ENCODE data around the gene UCKL1. TPM values are rescaled to one million over a fixed set of nuclear protein-coding genes. Genes with fewer than 3 reads are reported as not detected.

Gene UCKL1
- total RNA-seq, 3 donors from 2014 or later = 24.2 to 44.9 (median 36.3) TPM

DNA sequence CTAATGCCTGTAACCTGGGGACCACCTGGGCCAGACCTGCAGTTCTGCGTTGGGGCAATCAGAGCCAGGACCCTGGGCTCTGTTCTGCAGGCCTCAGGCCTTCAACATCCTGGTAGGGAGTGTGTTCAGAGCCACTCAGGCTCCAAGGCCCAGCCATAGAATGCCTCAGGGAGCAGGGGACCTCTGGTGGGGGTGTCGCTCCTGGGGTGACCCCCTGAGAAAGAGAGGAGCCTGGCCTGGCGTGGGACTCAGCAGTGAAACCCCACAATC is 12.5 kb downstream of the UCKL1 start:
- intact Hi-C loops (cut with DNase I; ENCODE audit: low total_unique reads) = no loop called here
- DNase-seq (ENCODE audit: low spot score in 2 of 2) = no peak
- peaks cover 10% of the 10 kb centered on the region for H3K36me3 ChIP-seq

DNA sequence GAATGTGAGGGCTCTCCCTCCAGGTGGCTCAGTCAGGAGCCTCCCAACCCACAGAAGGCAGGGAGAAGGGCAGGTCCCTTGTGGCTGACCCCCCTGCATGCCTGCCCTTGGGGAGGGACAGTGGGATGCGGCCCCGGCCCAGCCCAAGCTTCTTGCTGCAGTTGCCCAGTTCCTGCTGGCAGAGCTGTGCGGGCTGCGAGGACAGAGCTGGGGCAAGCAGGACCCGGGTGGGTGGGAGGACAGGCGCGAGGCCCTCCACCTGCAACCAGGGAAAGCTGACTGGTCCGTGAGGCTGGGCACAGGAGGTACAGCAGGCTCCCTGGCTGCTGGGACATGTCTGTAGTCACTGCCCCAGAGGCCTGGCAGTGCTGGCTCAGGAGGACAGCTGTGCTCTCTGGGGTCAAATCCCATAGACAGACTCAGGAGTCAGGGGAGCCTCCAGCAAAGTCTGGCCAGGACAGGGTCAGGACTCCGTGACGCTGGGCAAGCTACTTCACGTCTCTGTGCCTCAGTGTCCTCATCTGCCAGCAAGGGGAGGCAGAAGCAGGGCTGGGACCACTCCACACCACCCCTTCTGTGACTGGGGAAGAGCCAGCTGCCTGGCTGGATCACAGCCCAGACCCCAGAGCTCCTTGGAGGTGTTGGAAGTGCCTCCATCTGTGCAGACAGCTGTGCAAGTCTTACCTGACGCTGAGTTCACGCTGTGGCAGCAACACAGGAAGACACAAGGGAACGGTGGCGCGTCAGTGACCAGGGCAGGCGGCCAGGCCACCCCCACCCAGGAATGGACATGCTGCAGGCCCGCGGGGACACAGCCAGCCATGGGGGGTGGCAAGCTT is 13.0 kb downstream of the UCKL1 start:
- Histone ChIP-seq H3K4me1 (peaks cover 7 to 8% of the 10 kb centered on the region in 2 donors), H3K9me3 (no peaks in the 10 kb centered on the region), H3K4me3 (peak overlapping the region in 1 of 3 donors; percentile 44), H3K36me3 (peaks cover 10% of the 10 kb centered on the region), H3K27me3 (no peaks in the 10 kb centered on the region), H3K27ac (peak overlapping the region; percentile 81 to 88)
- DNase-seq (ENCODE audit: low spot score in 2 of 2) = no peak
- intact Hi-C loops (cut with DNase I; ENCODE audit: low total_unique reads) = no loop called here
- no peak for TF ChIP-seq POLR2A (IDR thresholded peaks at IDR 0.05)
- no peak for TF ChIP-seq POLR2AphosphoS5 (IDR thresholded peaks at IDR 0.05)
- TF ChIP-seq, protein P1, sequence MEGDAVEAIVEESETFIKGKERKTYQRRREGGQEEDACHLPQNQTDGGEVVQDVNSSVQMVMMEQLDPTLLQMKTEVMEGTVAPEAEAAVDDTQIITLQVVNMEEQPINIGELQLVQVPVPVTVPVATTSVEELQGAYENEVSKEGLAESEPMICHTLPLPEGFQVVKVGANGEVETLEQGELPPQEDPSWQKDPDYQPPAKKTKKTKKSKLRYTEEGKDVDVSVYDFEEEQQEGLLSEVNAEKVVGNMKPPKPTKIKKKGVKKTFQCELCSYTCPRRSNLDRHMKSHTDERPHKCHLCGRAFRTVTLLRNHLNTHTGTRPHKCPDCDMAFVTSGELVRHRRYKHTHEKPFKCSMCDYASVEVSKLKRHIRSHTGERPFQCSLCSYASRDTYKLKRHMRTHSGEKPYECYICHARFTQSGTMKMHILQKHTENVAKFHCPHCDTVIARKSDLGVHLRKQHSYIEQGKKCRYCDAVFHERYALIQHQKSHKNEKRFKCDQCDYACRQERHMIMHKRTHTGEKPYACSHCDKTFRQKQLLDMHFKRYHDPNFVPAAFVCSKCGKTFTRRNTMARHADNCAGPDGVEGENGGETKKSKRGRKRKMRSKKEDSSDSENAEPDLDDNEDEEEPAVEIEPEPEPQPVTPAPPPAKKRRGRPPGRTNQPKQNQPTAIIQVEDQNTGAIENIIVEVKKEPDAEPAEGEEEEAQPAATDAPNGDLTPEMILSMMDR (IDR thresholded peaks at IDR 0.05) = no peak

More for the DNA sequence above, 12.5 kb downstream of the UCKL1 start:
- Histone ChIP-seq H3K27ac (peak overlapping the region in 1 of 2 donors; percentile 88), H3K27me3 (no peaks in the 10 kb centered on the region), H3K4me3 (no peak overlapping the region), H3K9me3 (no peaks in the 10 kb centered on the region), H3K4me1 (peaks cover 7 to 10% of the 10 kb centered on the region in 2 donors)
- TF ChIP-seq, protein P1 (IDR thresholded peaks at IDR 0.05) = no peak
- TF ChIP-seq POLR2A (IDR thresholded peaks at IDR 0.05) = no peak
- no peak for TF ChIP-seq POLR2AphosphoS5 (IDR thresholded peaks at IDR 0.05)

DNA sequence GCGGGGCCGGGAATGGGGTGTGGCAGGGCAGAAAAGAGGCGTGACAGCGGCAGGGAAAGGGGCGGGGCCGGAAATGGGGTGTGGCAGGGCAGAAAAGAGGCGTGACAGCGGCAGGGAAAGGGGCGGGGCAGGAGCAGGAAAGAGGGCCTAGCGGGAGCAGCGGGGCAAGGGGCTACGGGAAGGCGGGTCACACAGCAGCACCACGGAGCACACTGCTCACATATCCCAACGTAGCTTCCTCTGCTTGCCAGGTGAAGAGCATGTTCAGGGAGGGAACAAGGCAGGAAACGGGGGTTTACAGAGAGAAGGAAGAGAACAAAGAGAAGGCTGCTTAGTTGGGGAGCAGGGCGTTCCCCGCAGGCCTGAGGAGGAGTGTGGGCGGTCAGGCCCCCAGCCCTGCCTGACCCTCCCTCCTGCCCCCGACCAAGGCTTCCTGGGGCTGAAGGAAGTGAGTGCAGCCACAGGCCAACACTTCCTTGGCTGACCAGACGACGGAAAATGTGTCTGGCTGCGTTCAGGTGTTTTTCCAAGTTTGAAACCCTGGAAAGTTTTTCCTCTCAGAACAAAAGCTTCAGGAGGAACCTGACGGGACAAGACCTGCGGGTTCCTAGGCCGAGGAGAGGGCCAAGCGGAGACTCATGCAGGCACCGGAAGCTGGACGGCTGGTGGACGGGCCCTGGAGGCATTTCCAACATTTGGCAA is 13.8 kb downstream of the UCKL1 start:
- H3K4me3 ChIP-seq = peak overlapping the region in 2 of 3 donors; percentile 9 to 44
- peak overlapping the region; percentile 81 to 88 for H3K27ac ChIP-seq
- H3K4me1 ChIP-seq = peaks cover 4 to 7% of the 10 kb centered on the region in 2 donors
- H3K9me3 ChIP-seq = no peaks in the 10 kb centered on the region
- TF ChIP-seq, protein P1 (IDR thresholded peaks at IDR 0.05) = no peak
- no peak for TF ChIP-seq POLR2AphosphoS5 (IDR thresholded peaks at IDR 0.05)
- no peak for TF ChIP-seq POLR2A (IDR thresholded peaks at IDR 0.05)
- peaks cover 10% of the 10 kb centered on the region for H3K36me3 ChIP-seq
- DNase-seq (ENCODE audit: low spot score in 2 of 2) = no peak
- intact Hi-C loops (cut with DNase I; ENCODE audit: low total_unique reads) = no loop called here
- no peaks in the 10 kb centered on the region for H3K27me3 ChIP-seq

DNA sequence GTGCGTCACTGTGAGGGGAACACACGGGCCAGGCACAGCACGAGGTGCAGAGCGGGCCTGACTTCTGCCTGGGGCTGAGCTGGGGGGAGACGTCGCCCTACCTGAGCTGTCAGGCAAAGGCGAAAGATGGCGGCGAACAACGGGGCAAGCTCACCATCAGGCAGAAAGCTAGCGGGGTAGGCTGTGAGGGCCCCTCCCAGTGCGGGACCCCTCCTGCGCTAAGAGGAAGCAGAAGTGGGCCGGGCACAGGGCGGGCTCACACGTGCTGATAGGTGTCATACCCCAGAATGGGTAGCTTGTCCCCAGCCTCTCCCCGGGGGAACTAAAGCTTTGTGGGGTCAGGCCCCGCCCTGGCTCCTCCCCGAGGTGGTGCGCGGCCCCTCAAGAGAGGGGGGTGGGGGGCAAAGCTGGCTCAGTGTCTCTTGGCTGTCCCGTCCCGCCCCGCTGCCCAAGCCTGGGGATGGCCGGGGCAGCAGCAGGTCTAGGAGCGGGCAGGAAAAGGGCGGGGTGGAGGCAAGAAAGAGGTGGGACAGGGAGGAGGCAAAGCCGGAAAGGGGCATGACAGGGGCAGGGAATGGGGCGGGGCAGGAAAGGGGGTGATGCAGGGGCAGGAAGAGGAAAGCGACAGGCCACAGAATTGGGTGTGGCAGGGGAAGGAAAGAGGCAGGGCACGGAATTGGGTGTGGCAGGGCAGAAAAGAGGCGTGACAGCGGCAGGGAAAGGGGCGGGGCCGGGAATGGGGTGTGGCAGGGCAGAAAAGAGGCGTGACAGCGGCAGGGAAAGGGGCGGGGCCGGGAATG is 14.7 kb downstream of the UCKL1 start:
- Histone ChIP-seq H3K4me3 (no peak overlapping the region), H3K4me1 (peaks cover 4 to 7% of the 10 kb centered on the region in 2 donors), H3K27ac (peak overlapping the region; percentile 52 to 71), H3K27me3 (no peaks in the 10 kb centered on the region), H3K36me3 (peaks cover 10% of the 10 kb centered on the region), H3K9me3 (no peaks in the 10 kb centered on the region)
- DNase-seq (ENCODE audit: low spot score in 2 of 2) = no peak
- intact Hi-C loops (cut with DNase I; ENCODE audit: low total_unique reads) = no loop called here
- TF ChIP-seq POLR2A (IDR thresholded peaks at IDR 0.05) = no peak

DNA sequence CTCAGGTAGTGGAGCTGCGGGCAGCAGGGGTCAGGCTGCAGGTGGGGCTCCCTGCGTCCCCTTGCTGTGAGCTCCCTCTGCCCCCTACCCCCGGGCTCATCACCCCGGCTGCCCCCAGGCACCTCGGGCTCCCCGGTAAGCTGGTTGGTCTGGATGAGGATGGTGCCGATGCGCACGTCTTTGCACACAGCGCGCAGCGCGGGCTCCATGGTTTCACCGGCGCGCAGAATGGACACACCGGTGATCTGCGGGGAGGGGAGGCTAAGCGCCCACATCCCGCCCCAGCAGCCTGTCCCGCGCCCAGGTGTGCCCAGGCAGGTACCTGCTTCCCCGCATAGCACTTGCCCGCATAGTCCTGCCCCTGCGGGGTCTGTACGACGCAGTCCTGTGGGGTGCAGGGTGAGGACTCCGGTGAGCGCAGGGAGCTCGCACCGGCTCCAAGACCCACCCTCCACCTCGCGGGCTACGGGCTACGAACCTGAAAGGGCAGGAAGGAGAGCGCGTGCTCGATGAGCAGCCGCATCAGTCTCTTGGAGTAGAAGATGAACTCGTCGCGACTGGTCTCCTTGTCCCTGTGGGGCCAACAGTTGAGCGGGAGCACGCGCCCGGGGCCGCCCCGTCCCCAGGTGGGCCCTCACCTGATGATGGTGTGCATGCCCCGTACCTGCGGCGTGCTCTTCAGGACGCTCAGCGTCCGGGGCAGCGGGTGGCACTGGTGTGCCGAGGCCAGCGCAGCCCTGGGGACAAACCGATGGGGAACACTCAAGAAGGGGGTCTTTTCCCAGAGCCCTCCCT is 15.5 kb downstream of the UCKL1 start:
- Histone ChIP-seq H3K4me1 (peaks cover 4 to 7% of the 10 kb centered on the region in 2 donors), H3K9me3 (no peaks in the 10 kb centered on the region), H3K36me3 (peaks cover 10% of the 10 kb centered on the region), H3K4me3 (no peak overlapping the region), H3K27ac (no peak overlapping the region), H3K27me3 (no peaks in the 10 kb centered on the region)
- intact Hi-C loops (cut with DNase I; ENCODE audit: low total_unique reads) = no loop called here
- DNase-seq (ENCODE audit: low spot score in 2 of 2) = no peak
- TF ChIP-seq POLR2AphosphoS5 (IDR thresholded peaks at IDR 0.05) (no peak), POLR2A (IDR thresholded peaks at IDR 0.05) (no peak)
- TF ChIP-seq, protein P1 (IDR thresholded peaks at IDR 0.05) = no peak
